Left renal pelvis (tissue), 4 donors: ENCODE results near the gene ENKUR. TPM values are rescaled to one million over a fixed set of nuclear protein-coding genes. Genes with fewer than 3 reads are reported as not detected.

ENCODE experiments used
- DNase-seq, 4 donors: peaks; one replicate each; pipeline ENCODE4 v3.0.0-alpha.2; 2013; ENCODE audit warnings: low read depth in 4 of 4, low spot score in 3 of 4
- polyA plus RNA-seq, 4 donors: library from polyadenylated mRNA; unstranded; fragments of 120-200 nt; gene quantifications; one replicate each; pipeline ENCODE4 v1.2.1, GENCODE V29; 2013; ENCODE audit not compliant: insufficient read length in 4 of 4

ENKUR gene
- 1 to 10 TPM; 1.5 to 4.7 (median 4.2) TPM for polyA plus RNA-seq

- peak; percentile 91 to 95 (median 92) for DNase-seq
These were observed at the start of gene ENKUR for GRCh38 chr10:25015828-25016375. ENKUR (minus strand) TSS chr10:25016158; CDS start chr10:25015936, 222 bp downstream.

GRCh38 chr10:25064401-25064800, 48.4 kb upstream of the ENKUR start:
- DNase-seq, result no peak

- no peak for DNase-seq
These were observed 47.7 kb upstream of the ENKUR start for GRCh38 chr10:25063644-25064043.

- DNase-seq, result no peak
These were observed 47.2 kb upstream of the ENKUR start for GRCh38 chr10:25063157-25063556.

GRCh38 chr10:25061711-25062449, 45.9 kb upstream of the ENKUR start:
- DNase-seq, result no peak

GRCh38 chr10:25061125-25061524, 45.2 kb upstream of the ENKUR start:
- DNase-seq, result no peak

- no peak for DNase-seq
These were observed 44.0 kb upstream of the ENKUR start for GRCh38 chr10:25059990-25060389.

- no peak for DNase-seq
These were observed 41.9 kb upstream of the ENKUR start for GRCh38 chr10:25057886-25058285.

GRCh38 chr10:25056726-25057125, 40.8 kb upstream of the ENKUR start:
- no peak for DNase-seq

GRCh38 chr10:25052012-25052411, 36.1 kb upstream of the ENKUR start:
- no peak for DNase-seq

GRCh38 chr10:25050402-25050801, 34.4 kb upstream of the ENKUR start:
- no peak for DNase-seq

GRCh38 chr10:25049966-25050365, 34.0 kb upstream of the ENKUR start:
- DNase-seq, result no peak

- DNase-seq, result no peak
These were observed 32.5 kb upstream of the ENKUR start for GRCh38 chr10:25048450-25048849.

GRCh38 chr10:25047591-25048301, 31.8 kb upstream of the ENKUR start:
- no peak for DNase-seq

GRCh38 chr10:25047088-25047487, 31.1 kb upstream of the ENKUR start:
- no peak for DNase-seq

GRCh38 chr10:25046641-25047040, 30.7 kb upstream of the ENKUR start:
- no peak for DNase-seq

GRCh38 chr10:25039531-25039930, 23.6 kb upstream of the ENKUR start:
- DNase-seq, result no peak

GRCh38 chr10:25038325-25038724, 22.4 kb upstream of the ENKUR start:
- DNase-seq, result no peak

GRCh38 chr10:25036381-25036780, 20.4 kb upstream of the ENKUR start:
- no peak for DNase-seq

- no peak for DNase-seq
These were observed 13.6 kb upstream of the ENKUR start for GRCh38 chr10:25029519-25029918.

- DNase-seq, result no peak
These were observed 12.8 kb upstream of the ENKUR start for GRCh38 chr10:25028711-25029110.

GRCh38 chr10:25026463-25026862, 10.5 kb upstream of the ENKUR start:
- no peak for DNase-seq
